GM21529 (cell line): ENCODE results near the gene LRRC10.

Experiments used
- ATAC-seq: cut with Tn5 transposase; IDR thresholded peaks from one replicate; pipeline ENCODE4 v1.9.1; 2021; ENCODE audit not compliant: unreplicated experiment

Gene LRRC10

GRCh38 chr12:69570545-69571399, 39.9 kb downstream of the LRRC10 start:
- ATAC-seq, result peak; percentile 86

GRCh38 chr12:69570000-69570516, 40.6 kb downstream of the LRRC10 start:
- ATAC-seq, result no peak

- ATAC-seq, result no peak
Measured at GRCh38 chr12:69569236-69569635, 41.5 kb downstream of the LRRC10 start.

GRCh38 chr12:69566603-69567002, 44.1 kb downstream of the LRRC10 start:
- ATAC-seq, result no peak

GRCh38 chr12:69563166-69563762, 47.4 kb downstream of the LRRC10 start:
- ATAC-seq, result no peak
